Activated T-cell treated with anti-CD3 and anti-CD28 coated beads for 24 hours (primary cell): Measurements from ENCODE around the gene CCL24.
A peak's percentile ranks its signal among the peaks of the same experiment; 100 is the strongest.
"Not testable (repeated sequence)": the region's sequence is repeated elsewhere in the genome, so short reads cannot be mapped to it uniquely, and the experiment has no call there.

ENCODE experiments used
- DNase-seq: peaks from one replicate; pipeline ENCODE4 v3.0.0-alpha.2; 2020; ENCODE audit warnings: low read depth

Gene CCL24

DNA sequence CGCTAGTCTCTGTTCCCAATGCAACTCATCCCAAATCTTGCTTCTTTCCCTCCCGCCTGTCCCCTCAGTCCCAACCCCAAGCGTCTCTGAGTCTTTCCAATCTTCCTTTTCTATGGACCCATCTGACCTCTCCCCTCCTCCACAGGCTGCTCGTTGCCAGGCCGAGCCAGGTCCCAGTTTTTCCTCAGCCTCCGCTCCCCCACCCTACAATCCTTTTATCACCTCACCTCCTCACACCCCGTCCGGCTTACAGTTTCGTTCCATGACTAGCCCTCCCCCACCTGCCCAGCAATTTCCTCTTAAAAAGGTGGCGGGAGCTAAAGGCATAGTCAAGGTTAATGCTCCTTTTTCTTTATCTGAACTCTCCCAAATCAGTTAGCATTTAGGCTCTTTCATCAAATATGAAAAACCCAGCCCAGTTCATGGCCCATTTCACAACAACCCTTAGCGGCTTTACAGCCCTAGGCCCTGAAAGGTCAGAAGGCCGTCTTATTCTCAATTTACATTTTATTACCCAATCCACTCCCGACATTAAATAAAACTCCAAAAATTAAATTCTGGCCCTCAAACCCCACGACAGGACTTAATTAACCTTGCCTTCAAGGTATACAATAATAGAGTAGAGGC lies 32.8 kb downstream of the CCL24 start:
- not testable (repeated sequence) for DNase-seq

DNA sequence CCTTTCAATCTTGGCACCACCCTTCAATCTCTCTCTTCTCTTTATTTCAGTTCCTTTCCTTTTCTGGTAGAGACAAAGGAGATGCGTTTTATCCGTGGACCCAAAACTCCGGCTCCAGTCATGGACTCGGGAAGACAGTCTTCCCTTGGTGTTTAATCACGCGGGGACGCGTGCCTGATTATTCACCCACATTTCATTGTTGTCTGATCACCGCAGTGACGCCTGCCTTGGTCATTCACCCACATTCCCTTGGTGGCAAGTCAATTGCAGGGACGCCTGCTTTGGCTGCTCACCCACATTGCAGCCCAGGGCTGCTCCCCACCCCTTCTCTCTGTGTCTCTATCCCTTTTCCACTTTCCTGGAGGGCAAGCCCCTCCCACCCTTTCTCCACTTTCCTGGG lies 34.1 kb downstream of the CCL24 start:
- DNase-seq, result not testable (repeated sequence)

DNA sequence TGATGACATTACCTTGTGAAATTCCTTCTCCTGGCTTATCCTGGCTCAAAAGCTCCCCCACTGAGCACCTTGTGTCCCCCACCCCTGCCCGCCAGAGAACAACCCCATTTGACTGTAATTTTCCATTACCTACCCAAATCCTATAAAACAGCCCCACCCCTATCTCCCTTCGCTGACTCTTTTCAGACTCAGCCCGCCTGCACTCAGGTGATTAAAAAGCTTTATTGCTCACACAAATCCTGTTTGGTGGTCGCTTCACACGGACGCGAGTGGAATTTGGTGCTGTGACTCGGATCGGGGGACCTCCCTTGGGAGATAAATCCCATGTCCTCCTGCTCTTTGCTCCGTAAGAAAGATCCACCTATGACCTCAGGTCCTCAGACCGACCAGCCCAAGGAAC lies 34.6 kb downstream of the CCL24 start:
- DNase-seq, result not testable (repeated sequence)

DNA sequence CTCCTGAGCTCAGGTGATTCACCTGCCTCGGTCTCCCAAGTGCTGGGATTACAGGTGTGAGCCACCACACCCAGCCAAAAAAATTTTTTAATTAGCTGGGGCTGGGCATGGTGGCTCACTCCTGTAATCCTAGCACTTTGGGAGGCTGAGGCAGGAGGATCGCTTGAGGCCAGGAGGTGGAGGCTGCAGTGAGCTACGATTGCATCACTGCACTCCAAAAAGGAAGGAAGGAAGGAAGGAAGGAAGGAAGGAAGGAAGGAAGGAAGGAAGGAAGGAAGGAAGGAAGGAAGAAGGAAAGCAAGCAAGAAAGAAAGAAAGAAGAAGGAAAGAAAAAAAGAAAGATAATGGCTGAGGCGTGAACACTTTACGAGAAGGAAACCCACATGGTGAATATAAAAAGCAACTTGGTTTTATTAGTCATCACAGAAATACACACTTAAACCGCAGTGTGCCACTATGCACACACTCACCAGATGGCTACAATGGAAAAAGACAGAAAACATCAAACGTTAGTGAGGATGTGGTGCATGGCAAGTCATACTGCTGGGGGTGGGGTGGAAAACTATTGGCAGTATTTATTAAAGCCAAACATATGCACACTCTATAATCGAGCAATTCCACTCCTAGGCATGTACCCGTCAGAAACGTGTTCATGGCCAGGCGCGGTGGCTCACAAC lies 37.2 kb downstream of the CCL24 start:
- DNase-seq, result peak; percentile 59

DNA sequence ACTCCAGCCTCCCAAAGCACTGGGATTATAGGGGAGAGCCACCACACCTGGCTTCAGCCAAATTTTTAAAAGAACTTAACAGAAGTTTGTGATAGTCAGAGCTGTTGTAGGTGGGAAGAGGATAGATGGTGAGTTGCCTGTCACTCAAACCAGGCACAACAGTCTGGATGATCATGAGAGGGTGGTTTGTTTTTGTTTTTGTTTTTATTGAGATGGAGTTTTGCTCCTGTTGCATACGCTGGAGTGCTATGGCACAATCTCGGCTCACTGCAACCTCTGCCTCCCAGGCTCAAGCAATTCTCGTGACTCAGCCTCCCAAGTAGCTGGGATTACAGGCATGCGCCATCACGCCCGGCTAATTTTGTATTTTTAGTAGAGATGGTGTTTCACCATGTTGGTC lies 39.6 kb downstream of the CCL24 start:
- not testable (repeated sequence) for DNase-seq

DNA sequence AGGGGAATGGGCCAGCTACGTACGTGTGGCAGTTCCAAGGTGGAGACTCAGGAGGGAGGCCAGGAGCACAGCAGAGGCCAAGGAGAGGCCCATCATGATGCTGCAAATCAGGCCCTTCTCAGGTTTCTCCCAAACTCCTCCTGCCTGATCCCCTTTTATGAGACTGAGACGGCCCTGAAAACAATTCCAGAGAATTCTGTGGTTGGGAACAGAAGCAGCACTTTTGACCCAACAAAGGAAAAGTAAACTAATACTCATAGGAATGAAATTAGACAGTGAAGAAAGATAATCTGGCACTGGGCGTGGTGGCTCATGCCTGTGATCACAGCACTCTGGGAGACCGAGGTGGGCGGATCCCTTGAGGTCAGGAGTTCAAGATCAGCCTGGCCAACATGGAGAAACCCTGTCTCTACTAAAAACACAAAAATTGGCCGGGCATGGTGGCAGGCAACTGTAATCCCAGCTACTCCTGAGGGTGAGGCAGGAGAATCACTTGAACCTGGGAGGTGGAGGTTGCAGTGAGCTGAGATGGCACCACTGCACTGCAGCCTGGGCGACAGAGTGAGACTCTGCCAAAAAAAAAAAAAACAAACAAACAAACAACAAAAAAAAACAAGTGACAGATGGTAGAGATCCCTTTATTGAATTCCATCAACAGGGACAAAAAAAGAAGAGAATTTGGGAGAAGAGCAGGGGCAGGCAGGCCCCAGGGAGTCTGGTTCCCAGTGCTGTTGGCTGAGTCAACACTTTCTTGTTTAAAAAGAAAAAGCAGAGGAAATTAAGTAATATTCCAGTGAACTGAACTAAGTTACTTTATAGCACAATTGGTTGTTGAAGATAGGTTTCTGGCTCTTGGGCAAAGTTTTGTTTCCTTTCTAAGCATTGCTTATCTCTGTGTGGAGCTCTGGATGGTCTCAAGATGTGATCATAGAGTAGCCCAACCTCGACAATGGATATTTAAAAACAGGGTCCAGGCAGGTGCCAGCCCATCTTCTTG lies 41.2 kb downstream of the CCL24 start, which contains the start of gene CCL26:
CCL26 (minus strand) TSS at position 131 of the 997 bp plus-strand sequence; CDS start at position 96, 35 bp downstream.
- DNase-seq, result no peak

DNA sequence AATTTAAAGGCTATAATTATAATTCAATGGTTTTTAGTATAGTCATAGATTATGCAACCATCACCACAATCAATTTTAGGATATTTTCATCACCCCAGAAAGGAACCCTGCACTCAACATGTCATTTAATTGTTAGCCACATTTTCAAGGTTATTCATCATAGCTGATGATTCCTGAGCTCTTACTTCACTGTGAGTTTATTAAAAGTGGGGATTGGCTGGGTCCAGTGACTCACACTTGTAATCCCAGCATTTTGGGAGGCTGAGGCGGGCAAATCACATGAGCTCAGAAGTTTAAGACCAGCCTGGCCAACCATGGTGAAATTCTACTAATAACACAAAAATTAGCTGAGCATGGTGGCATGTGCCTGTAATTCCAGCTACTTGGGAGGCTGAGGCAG lies 42.4 kb downstream of the CCL24 start:
- no peak for DNase-seq

DNA sequence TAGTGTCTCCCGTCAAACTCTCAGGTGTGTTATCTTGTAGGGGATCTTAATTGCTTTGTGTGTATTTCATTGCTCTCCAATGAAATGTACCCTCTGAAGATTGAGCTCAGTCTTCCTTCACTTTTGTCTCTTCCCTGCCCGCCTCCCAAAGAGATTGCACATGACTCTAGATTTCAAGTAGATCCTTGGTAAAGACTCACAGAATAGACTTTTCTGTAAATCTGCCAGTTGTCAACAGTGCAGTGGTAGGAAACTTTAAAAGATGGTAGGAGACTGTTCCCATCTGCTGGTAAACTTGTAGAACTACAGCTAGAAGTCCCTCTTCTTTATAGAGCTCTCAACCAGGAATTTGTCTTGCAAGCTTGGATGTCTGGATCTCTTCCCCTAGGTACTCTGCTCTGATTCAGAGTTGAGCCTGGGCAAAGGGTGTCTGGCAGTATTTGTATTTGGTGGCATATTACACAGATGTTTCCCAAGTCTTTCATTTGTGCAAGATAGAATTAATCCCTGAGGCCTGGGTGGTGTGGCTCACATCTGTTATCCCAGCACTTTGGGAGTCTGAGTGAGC lies 51.2 kb downstream of the CCL24 start:
- no peak for DNase-seq

DNA sequence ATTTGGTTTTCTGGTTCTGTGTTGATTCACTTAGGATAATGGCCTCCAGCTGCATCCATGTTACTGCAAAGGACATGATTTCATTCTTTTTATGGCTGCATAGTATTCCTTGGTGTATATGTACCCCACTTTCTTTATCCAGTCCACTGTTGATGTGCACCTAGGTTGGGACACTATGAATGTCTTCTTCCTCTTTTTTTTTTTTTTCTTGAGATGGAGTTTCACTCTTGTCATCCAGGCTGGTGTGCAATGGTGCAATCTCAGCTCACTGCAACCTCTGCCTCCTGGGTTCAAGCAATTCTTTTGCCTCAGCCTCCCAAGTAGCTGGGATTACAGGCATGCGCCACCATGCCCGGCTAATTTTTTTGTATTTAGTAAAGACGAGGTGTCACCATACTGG lies 51.8 kb downstream of the CCL24 start:
- not testable (repeated sequence) for DNase-seq
